Measurements from ENCODE around the gene NAGPA. TPM values are rescaled to one million over a fixed set of nuclear protein-coding genes. Genes with fewer than 3 reads are reported as not detected.

NAGPA gene
- total and polyA plus RNA-seq, 2 of the 8 experiments (the other 6 are each of a cell fraction or from before 2014, with no cell fraction given), result 10.1 to 13.2 TPM

GRCh38 chr16:5044011-5044540 lies 10.3 kb upstream of the NAGPA start (continued):
- TF ChIP-seq ATF3 (IDR thresholded peaks at IDR 0.05; ENCODE audit: insufficient read depth, low read depth, low read length) (no peak), SP1 (IDR thresholded peaks at IDR 0.05; ENCODE audit: low read depth, low read length) (no peak), TAF7 (optimal IDR thresholded peaks at IDR 0.05; ENCODE audit: borderline replicate concordance, low read depth, low read length) (no peak), RAD21 (IDR thresholded peaks at IDR 0.05 in 1 of 2, conservative IDR thresholded peaks at IDR 0.05 in 1 of 2; ENCODE audit: low read depth in 2 of 2, low read length in 2 of 2) (no peak), EP300 (IDR thresholded peaks at IDR 0.05; ENCODE audit: borderline replicate concordance in 1 of 2, low read depth in 2 of 2, low read length in 2 of 2) (no peak), CHD1 (IDR thresholded peaks at IDR 0.05; ENCODE audit: low read depth, low read length) (no peak), SAP30 (IDR thresholded peaks at IDR 0.05; ENCODE audit: insufficient read depth, insufficient replicate concordance, low read length) (no peak), MAFK (IDR thresholded peaks at IDR 0.05; ENCODE audit: low read depth, low read length) (no peak)

Measured in H1 (cell line).